Fibroblast of skin of left quadriceps (primary cell): ENCODE measurements around the gene GIMAP1.

Source experiments
- DNase-seq, 2 experiments: peaks; one replicate each; pipeline ENCODE4 v3.0.0-alpha.2; 2013; ENCODE audit warnings: low read depth in 2 of 2

The GIMAP1 gene

DNA sequence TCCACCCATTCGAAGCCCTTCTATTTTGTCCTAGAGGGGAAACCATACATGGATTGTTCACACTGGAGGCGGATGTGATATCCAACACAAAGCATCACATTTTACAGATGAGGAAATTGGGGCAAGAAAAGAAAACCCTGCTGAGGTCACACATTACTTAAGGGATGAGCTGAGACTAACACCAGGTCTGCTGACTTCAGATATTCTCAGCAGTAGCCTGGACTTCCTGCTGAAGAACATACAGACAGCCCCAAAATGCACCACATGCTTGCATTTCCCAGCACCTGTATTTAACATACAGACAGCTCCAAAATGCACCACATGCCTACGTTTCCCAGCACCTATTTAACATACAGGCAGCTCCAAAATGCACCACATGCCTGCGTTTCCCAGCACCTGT lies 32.0 kb downstream of the GIMAP1 start:
- DNase-seq = no peak

DNA sequence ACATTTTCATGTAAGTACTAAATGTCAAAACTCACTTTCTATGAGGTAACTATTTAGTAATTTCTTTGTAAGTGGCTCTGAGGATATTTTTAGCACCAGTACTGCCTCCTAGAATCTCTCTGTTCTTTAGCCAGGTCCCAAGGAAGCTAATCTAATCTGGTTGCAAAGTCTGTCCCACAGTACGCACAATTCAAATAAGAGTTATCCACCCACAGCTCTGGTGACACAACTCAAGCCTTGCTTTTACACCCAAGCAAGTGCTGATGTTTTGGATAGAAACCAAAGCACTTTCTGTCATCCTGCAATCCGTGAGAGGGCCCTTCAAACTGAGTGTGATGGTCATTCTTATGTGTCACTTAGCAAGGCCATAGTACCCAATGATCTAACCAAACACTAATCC lies 35.3 kb downstream of the GIMAP1 start:
- no peak for DNase-seq

DNA sequence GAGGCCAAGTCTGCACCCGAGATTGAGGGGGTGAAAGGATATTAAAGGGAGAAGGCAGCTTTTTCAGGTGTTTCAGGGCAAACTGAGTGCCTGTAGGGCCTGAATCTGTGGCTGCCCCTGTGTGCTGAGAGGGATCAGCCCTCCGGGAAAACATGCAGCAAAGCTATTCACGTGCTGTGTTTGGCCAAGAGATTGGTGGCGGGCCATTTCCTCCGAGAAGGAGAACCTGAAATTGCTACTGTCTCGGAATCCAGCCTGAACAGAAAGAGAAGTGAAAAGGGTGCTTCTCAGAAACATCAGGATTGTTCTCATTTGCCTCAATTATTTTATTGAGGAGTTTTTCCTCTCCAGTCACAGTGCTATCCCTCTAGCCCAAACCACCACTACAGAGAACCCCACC lies 36.8 kb downstream of the GIMAP1 start:
- DNase-seq = no peak

GRCh38 chr7:150753826-150754603 lies 37.6 kb downstream of the GIMAP1 start:
- DNase-seq = no peak

GRCh38 chr7:150754951-150755350 lies 38.5 kb downstream of the GIMAP1 start:
- no peak for DNase-seq

GRCh38 chr7:150755473-150756099 lies 39.2 kb downstream of the GIMAP1 start:
- no peak for DNase-seq

GRCh38 chr7:150756166-150756565 lies 39.8 kb downstream of the GIMAP1 start:
- DNase-seq = no peak

DNA sequence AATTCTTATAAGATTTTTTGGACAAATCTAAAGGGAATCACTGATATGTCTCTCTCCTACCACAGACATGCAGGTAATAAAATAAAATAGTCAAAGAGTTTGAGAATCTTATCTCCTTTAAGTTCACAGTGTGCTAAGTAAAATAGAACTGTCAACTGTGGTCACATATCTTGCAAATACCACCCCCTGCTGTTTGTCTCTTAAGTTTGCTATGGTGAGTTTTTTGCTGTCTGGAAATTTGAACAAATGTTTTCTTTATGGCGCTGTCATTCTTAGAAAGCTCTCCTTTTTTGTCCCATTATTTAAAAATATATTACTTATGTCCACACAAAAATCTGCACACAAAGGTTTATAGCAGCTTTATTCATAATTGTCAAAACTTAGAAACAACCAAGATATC lies 40.4 kb downstream of the GIMAP1 start:
- DNase-seq = no peak

DNA sequence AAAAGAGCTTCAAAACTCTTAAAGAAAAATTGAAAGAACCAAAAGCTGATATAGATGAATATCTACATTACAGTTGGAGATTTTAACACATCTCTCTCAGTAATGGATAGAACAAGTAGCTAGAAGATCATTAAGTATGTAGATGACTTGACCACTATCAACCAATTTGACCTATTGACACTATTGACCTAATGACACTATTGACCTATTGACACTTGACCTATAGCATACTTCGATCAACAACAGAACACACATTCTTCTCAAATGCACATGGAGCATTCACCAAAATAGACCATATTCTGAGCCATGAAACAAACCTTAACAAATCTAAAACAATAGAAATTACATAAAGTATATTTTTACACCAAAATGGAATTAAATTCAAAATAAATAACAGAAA lies 43.1 kb downstream of the GIMAP1 start:
- DNase-seq = no peak

DNA sequence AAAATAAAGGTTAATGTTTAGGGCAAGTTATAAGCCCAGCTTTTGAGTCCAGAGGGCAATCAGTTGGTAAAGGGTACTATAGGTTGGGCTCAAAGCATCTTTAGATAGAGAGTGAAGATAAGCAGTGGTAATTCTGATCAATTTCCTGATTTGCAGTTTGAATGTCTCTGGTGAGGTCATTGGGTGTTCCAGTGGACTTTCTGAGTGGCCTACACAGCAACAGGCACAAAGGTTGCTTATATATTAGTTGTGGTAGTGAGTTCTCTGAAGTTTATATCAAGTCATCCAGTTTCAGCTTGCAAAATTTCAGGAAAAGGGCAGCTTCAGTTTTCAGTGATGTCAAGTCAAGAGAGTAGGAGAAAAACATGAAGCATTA lies 49.9 kb downstream of the GIMAP1 start:
- DNase-seq = no peak

GRCh38 chr7:150769768-150770167 lies 53.4 kb downstream of the GIMAP1 start:
- no peak for DNase-seq
